HG03442 (cell line): Measurements from ENCODE around the gene METTL15.
A peak's percentile ranks its signal among the peaks of the same experiment; 100 is the strongest.
"Not testable (repeated sequence)": the region's sequence is repeated elsewhere in the genome, so short reads cannot be mapped to it uniquely, and the experiment has no call there.

Source experiments
- ATAC-seq: cut with Tn5 transposase; IDR thresholded peaks from one replicate; pipeline ENCODE4 v1.9.1; 2021; ENCODE audit warnings: mild to moderate bottlenecking, moderate library complexity; ENCODE audit not compliant: unreplicated experiment

The METTL15 gene, protein sequence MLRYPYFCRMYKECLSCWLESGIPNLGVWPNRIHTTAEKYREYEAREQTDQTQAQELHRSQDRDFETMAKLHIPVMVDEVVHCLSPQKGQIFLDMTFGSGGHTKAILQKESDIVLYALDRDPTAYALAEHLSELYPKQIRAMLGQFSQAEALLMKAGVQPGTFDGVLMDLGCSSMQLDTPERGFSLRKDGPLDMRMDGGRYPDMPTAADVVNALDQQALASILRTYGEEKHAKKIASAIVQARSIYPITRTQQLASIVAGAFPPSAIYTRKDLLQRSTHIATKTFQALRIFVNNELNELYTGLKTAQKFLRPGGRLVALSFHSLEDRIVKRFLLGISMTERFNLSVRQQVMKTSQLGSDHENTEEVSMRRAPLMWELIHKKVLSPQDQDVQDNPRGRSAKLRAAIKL

GRCh38 chr11:28107750-28108618 lies at the start of gene METTL15, which contains the start of gene KIF18A:
TSS of gene METTL15 (plus strand) at chr11:28108388. CDS start at chr11:28113335, 4,947 bp downstream.
TSS of gene KIF18A (minus strand) at chr11:28108156. CDS start at chr11:28097947, 10,209 bp downstream.
- ATAC-seq = peak; percentile 90

- ATAC-seq = no peak
Measured at GRCh38 chr11:28071305-28071704, 36.9 kb upstream of the METTL15 start.

DNA sequence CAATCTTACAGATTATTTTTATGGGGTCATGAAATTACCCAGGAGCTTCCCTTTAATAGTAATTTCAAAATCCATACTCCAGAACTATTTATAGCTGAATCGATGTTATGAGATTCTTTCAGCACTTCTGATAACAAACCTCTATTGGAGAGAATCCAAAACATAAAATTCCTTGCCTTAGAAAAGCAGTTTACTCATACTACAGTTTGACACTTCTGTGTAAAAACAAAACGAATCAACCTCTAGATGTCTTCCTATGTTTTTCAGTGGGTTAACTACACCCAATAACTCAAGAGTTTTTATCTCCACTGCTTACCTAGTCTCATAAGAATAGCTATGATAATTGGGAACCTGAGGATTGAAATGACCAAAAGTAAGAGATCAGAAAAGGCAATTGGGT lies 35.9 kb upstream of the METTL15 start:
- ATAC-seq = no peak

GRCh38 chr11:28077521-28077920 lies 30.7 kb upstream of the METTL15 start:
- ATAC-seq = no peak

- ATAC-seq = no peak
Measured at GRCh38 chr11:28083118-28083517, 25.1 kb upstream of the METTL15 start.

DNA sequence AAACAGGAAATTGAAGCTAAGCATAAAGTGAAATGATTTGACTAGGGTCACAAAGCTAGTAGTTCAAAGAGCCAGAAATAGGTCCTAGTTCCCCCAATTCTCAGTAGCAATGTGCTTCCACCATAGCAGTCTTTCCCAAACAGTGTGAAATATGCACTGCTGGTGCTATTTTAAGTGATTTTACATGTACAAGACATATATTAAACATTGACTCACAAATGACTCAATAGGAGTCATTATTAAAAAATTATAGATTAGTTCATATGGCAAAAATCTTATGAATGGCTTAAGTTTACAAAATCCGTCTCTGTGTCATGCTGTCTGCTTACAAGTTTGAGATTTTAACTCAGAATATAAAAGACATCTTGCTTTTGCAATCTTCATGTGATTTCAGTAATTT lies 21.6 kb upstream of the METTL15 start:
- ATAC-seq = no peak

GRCh38 chr11:28087192-28087591 lies 21.0 kb upstream of the METTL15 start:
- not testable (repeated sequence) for ATAC-seq

DNA sequence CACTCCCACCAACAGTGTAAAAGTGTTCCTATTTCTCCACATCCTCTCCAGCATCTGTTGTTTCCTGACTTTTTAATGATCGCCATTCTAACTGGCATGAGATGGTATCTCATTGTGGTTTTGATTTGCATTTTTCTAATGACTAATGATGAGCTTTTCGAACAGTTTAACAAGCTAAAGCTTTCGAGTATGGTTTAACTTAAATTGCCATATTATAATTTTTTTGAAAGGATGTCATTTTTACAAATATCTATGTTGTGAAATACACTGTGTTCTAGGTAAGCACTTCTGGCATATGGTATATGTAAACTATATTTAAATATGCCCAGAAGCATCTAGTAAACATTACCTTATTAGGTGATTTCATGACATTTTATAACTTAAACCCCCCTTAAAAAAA lies 20.5 kb upstream of the METTL15 start:
- ATAC-seq = not testable (repeated sequence)

- ATAC-seq = no peak
Measured at GRCh38 chr11:28089378-28089777, 18.8 kb upstream of the METTL15 start.

GRCh38 chr11:28090052-28090749 lies 18.0 kb upstream of the METTL15 start:
- no peak for ATAC-seq

- no peak for ATAC-seq
Measured at GRCh38 chr11:28092786-28093185, 15.4 kb upstream of the METTL15 start.

GRCh38 chr11:28098257-28098656 lies 9.9 kb upstream of the METTL15 start:
- ATAC-seq = no peak

GRCh38 chr11:28099715-28100114 lies 8.5 kb upstream of the METTL15 start:
- ATAC-seq = no peak

DNA sequence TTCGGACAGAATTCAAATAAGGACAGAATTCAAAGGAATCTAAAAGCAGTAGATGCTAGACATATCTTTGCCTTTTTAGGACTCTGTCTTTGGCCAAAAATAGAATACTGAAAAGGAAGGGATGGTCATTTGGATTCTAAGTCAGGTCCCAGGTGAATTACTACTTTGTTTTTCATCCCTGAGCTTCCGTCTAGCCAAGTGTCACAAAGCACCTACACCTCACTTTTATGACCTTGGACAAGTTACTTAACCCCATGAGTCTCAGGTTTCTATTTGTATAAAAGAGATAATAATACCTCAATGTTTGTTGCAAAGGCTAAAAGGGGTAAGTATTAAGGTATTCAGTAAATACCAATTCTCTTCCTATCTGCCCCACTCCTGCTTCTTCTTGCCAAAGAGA lies 7.5 kb upstream of the METTL15 start:
- ATAC-seq = no peak

GRCh38 chr11:28102300-28102699 lies 5.9 kb upstream of the METTL15 start:
- ATAC-seq = not testable (repeated sequence)

DNA sequence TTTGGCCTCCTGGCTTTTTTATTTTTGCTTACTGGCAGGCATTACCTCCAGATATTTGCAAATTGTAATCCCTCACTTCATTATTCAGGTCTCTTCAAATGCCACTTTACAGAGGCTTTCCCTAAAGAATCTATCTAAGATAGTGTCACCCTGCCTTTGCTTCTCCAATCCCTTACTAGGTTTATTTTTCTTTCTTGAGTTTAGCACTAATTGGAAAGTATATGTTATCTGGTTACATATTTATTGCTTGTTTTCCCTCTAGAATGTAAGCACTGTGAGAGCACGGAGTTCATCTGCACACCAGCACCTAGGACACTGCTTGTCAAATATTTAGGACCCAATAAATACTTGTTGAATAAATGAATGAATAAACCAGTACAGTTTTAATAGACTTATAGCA lies 3.8 kb upstream of the METTL15 start:
- no peak for ATAC-seq

DNA sequence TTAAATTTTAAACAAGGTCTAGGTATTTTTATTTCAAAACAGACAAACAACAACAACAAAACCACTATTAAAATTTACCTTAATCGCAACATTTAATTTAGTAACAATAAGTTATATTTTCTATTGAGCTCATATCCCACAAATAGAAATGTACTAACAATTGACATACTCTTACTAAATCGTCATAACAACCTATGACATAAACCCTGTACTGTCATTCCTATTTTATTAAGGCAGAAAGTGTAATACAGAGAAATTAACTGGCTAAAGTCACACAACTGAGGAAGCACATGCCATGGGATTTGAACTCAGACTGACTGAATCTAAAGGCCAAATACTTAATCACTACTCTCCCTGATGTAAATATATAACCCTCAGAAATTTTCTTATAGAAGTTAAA lies 3.2 kb upstream of the METTL15 start:
- no peak for ATAC-seq

DNA sequence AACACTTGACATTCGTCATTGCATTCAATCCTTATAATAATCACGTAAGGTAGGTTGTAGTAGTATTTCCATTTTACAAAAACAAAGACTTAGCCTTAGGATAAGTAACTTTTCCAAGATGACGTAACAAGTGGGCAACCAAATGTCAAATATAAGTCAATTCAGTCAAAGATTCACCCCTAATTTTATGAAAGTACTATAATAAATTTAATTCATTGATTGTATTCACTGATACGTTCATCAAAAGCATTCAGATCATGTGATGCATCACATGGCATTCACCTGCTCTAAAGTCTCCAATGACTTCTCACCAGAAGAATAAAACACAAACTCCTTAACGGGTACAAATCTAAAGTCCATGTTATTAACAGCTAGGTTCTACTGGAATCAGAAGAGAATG lies 2.3 kb upstream of the METTL15 start:
- no peak for ATAC-seq

GRCh38 chr11:28106353-28107043 lies 1.7 kb upstream of the METTL15 start:
- no peak for ATAC-seq

DNA sequence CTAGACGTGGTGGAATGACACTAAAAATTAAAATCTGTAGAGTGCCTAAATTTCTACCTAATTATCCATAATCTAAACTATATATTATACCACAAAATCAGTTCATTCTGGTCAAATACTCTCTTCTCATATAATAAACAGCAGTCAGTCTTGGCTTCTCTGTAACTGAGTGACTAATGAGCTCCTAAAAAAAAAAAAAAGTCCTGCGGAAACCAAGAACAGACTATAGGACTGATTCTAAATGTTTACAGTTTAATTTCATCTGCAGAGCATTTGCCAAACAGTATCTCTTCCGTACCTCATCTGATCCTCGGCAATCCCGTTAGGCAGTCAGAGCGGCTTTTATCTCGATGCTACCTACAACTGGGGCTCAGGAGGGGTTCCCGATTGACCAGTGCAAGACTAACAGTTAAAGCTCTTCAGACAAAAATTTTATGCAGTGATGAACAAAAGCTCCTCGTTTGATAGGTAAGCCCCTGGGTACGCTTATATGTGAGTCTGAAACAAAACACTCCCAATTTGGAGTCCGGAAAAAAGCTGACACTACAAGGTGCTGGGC lies 918 bp upstream of the METTL15 start:
- no peak for ATAC-seq
